GM12878 (cell line): ENCODE results near the gene TCERG1L. TPM values are rescaled to one million over a fixed set of nuclear protein-coding genes. Genes with fewer than 3 reads are reported as not detected.

Source experiments
- ATAC-seq: fragments of 200-7000 bp; cut with Tn5 transposase; 3 replicates; pipeline ENCODE4 v1.9.1; 2020; ENCODE audit warnings: mild to moderate bottlenecking, moderate library complexity
- BruUV-seq: library from RNA; stranded (reverse); fragments of 400-500 nt; replicated peaks from 2 replicates; lab custom pipeline; 2021; lab: Mats Ljungman, UMichigan
- CTCF ChIA-PET: fragments of 300-600 bp; sonication (Branson Sonifier 250); formaldehyde crosslinking; extraction: SDS; loops from one replicate; lab custom pipeline; 2021; ENCODE audit warnings: inconsistent platforms; lab: Yijun Ruan, JAX
- POLR2A ChIA-PET: fragments of 350-600 bp; formaldehyde crosslinking; extraction: SDS; loops from one replicate; lab custom pipeline; 2021; ENCODE audit warnings: inconsistent platforms; lab: Charles Lee
- RAD21 ChIA-PET: fragments of 300-600 bp; sonication (Branson Sonifier 250); formaldehyde crosslinking; loops from one replicate; lab custom pipeline; 2023; ENCODE audit warnings: antibody characterized with exemption; ENCODE audit not compliant: unreplicated experiment; lab: Charles Lee
- SMC1A ChIA-PET: fragments of 300-600 bp; sonication (Branson Sonifier 250); formaldehyde crosslinking; loops from one replicate; lab custom pipeline; 2023; ENCODE audit not compliant: unreplicated experiment, uncharacterized antibody; lab: Charles Lee
- DNase-seq: peaks from one replicate; pipeline ENCODE4 v3.0.0-alpha.2; 2011; ENCODE audit warnings: low read depth, low spot score
- FAIRE-seq: peaks from 3 replicates; lab custom pipeline; 2011; peaks lifted over from hg19 to GRCh38; lab: Jason Lieb, UNC
- H2AFZ ChIP-seq: 2 replicates; pipeline ENCODE4 v1.6.0; 2011; ENCODE audit warnings: low read depth, low read length, control low read depth; ENCODE audit not compliant: control insufficient read depth
- H3K27ac ChIP-seq: 2 replicates; pipeline ENCODE4 v1.5.1; 2011; ENCODE audit warnings: control low read depth; ENCODE audit not compliant: control insufficient read depth, insufficient read depth
- H3K27me3 ChIP-seq, 2 experiments: replicated peaks in 1 of 2; 2 replicates each; pipeline versions ENCODE4 v1.6.0 to v1.6.1; 2011; ENCODE audit warnings: low read length in 1 of 2; ENCODE audit not compliant: control insufficient read depth in 2 of 2, insufficient read depth in 2 of 2
- H3K36me3 ChIP-seq, 2 experiments: 2 replicates each; pipeline ENCODE4 v1.5.1; 2011; ENCODE audit warnings: low read length in 1 of 2; ENCODE audit not compliant: control insufficient read depth in 2 of 2, insufficient read depth in 2 of 2
- H3K4me1 ChIP-seq: 2 replicates; pipeline ENCODE4 v1.6.1; 2011; ENCODE audit warnings: mild to moderate bottlenecking, low read length, moderate library complexity, mixed read lengths; ENCODE audit not compliant: control insufficient read depth, insufficient read depth
- H3K4me2 ChIP-seq: 2 replicates; pipeline ENCODE4 v1.6.0; 2011; ENCODE audit warnings: control low read depth; ENCODE audit not compliant: control insufficient read depth, insufficient read depth
- H3K4me3 ChIP-seq: fragments of 200-600 bp; sonication (generic); 2 replicates; pipeline ENCODE4 v1.5.1; 2016
- H3K79me2 ChIP-seq: 2 replicates; pipeline ENCODE4 v1.6.0; 2011; ENCODE audit warnings: low read length; ENCODE audit not compliant: control insufficient read depth, insufficient read depth
- H3K9ac ChIP-seq: 2 replicates; pipeline ENCODE4 v1.8.0; 2011; ENCODE audit warnings: low read length, control low read depth, mixed read lengths; ENCODE audit not compliant: control insufficient read depth, insufficient read depth
- H3K9me3 ChIP-seq: replicated peaks from 3 replicates; pipeline ENCODE4 v1.5.1; 2011; ENCODE audit warnings: mild to moderate bottlenecking, low read length; ENCODE audit not compliant: control insufficient read depth, insufficient read depth
- H4K20me1 ChIP-seq: 2 replicates; pipeline ENCODE4 v1.6.0; 2011; ENCODE audit not compliant: control insufficient read depth, insufficient read depth
- CEBPB ChIP-seq, 2 experiments: fragments of 150-350 bp in 1 of 2; IDR thresholded peaks; 2 replicates each; pipeline ENCODE4 v1.6.1; 2012 to 2014; ENCODE audit warnings: low read depth in 2 of 2, low read length in 2 of 2, borderline replicate concordance in 1 of 2, inconsistent platforms in 1 of 2
- CEBPZ ChIP-seq: fragments of 150-350 bp; IDR thresholded peaks from 2 replicates; pipeline ENCODE4 v1.6.1; 2016; ENCODE audit warnings: low read depth, low read length
- CTCF ChIP-seq, 3 experiments: IDR thresholded peaks in 2 of 3; conservative IDR thresholded peaks in 1 of 3; 2 replicates each; pipeline ENCODE4 v1.5.1; 2011; ENCODE audit warnings: low read depth in 3 of 3, low read length in 3 of 3, mild to moderate bottlenecking in 3 of 3, control low read depth in 2 of 3, moderate library complexity in 2 of 3, inconsistent platforms in 1 of 3, mixed read lengths in 1 of 3; ENCODE audit not compliant: control insufficient read depth in 2 of 3, insufficient read depth in 1 of 3; ENCODE audit errors: extremely low read depth in 1 of 3
- EED ChIP-seq: sonication (generic); IDR thresholded peaks from 2 replicates; pipeline ENCODE4 v1.6.1; 2016; ENCODE audit warnings: antibody characterized with exemption, low read depth
- EZH2 ChIP-seq: IDR thresholded peaks from 2 replicates; pipeline ENCODE4 v1.6.1; 2012; ENCODE audit warnings: low read depth, mild to moderate bottlenecking, control low read depth, inconsistent platforms, low read length, borderline replicate concordance; ENCODE audit not compliant: control insufficient read depth
- FOXK2 ChIP-seq: fragments of 450-650 bp; IDR thresholded peaks from 2 replicates; pipeline ENCODE4 v1.6.1; 2017; ENCODE audit warnings: mild to moderate bottlenecking, moderate library complexity
- LARP7 ChIP-seq: fragments of 450-650 bp; IDR thresholded peaks from 2 replicates; pipeline ENCODE4 v1.6.1; 2017; ENCODE audit warnings: mild to moderate bottlenecking
- NR2F1 ChIP-seq: fragments of 450-650 bp; conservative IDR thresholded peaks from 2 replicates; pipeline ENCODE4 v1.6.1; 2017; ENCODE audit warnings: mild to moderate bottlenecking
- RFX5 ChIP-seq: IDR thresholded peaks from 2 replicates; pipeline ENCODE4 v1.6.1; 2011; ENCODE audit warnings: low read depth, low read length, improper control_type of control experiment
- STAT1 ChIP-seq: fragments of 450-650 bp; conservative IDR thresholded peaks from 2 replicates; pipeline ENCODE4 v1.6.1; 2014; ENCODE audit warnings: antibody characterized with exemption, mild to moderate bottlenecking
- SUZ12 ChIP-seq: fragments of 200-600 bp; sonication (generic); IDR thresholded peaks from one replicate; pipeline ENCODE4 v1.6.1; 2018; ENCODE audit warnings: antibody characterized with exemption, mild to moderate bottlenecking; ENCODE audit not compliant: unreplicated experiment
- ZNF207 ChIP-seq: fragments of 450-650 bp; IDR thresholded peaks from 2 replicates; pipeline ENCODE4 v1.6.1; 2014; ENCODE audit warnings: antibody characterized with exemption, mild to moderate bottlenecking, borderline replicate concordance
- ZZZ3 ChIP-seq: IDR thresholded peaks from 2 replicates; pipeline ENCODE4 v1.6.1; 2011; ENCODE audit warnings: low read depth; ENCODE audit not compliant: control insufficient read depth, insufficient read length
- WGBS: methylation state at CpG from one replicate; pipeline ENCODE4 v1.1.6; 2016; ENCODE audit warnings: low lambda C conversion rate; ENCODE audit not compliant: insufficient replicate concordance, insufficient coverage; ENCODE audit errors: missing lambda C conversion rate; 5-methylcytosine and 5-hydroxymethylcytosine counted together
- in situ Hi-C: fragments of 300-500 bp; cut with MboI; formaldehyde crosslinking; loops from 9 replicates; pipeline ENCODE4 v1.14.3; 2018; ENCODE audit warnings: mixed read lengths
- intact Hi-C: fragments of 100-400 bp; cut with micrococcal nuclease; formaldehyde crosslinking; loops from one replicate; pipeline ENCODE4 v1.14.2; 2022; ENCODE audit not compliant: unreplicated experiment
- polyA plus RNA-seq, 11 experiments: library from polyadenylated mRNA; depleted of rRNA in 4 of 11; unstranded in 6 of 11; stranded (reverse) in 5 of 11; fragments of >200 nt; fragmentation: Nextera tagmentation in 4 of 11; fragmentation: Illumina TruSeq in 1 of 11; extraction: Ambion mirVana in 4 of 11; extraction: Trizol in 1 of 11; gene quantifications; 1 replicate in 1 of 11; 2 replicates in 10 of 11; pipeline versions ENCODE4 v1.2.1 to v1.2.3, GENCODE V29; 2011 to 2016; ENCODE audit warnings: inconsistent platforms in 2 of 11, missing spikeins in 2 of 11, low read depth in 1 of 11
- total RNA-seq, 4 experiments: library from RNA; depleted of rRNA in 3 of 4; stranded (reverse); fragments of >200 nt in 3 of 4; fragmentation: Illumina TruSeq in 1 of 4; extraction: Trizol in 1 of 4; gene quantifications; 2 replicates each; pipeline versions ENCODE4 v1.2.1 to v1.2.3, GENCODE V29; 2013 to 2021

Gene TCERG1L
- total and polyA plus RNA-seq, 10 of the 15 experiments (the other 5 are each of a cell fraction or from before 2014, with no cell fraction given): not detected

DNA sequence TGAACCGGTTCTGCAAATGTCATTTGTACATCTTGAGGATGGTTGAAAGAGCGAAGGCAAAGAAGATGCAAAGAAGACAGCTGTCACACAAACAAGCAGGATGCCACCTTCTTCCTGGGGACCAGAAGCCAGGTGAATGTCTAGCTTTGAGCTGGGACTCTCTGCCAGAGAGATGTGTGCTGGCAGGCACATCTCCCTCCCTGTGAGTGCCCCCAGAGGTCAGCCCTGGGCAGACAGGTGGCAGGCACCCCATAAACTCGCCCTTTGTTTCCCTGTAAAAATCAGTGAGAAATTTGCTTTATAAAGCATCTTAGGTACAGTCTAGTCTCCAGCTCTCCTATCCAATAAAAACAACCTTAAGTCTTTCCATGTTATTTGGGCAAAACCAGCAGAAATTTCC, 2.6 kb upstream of the TCERG1L start:
- intact Hi-C loops (no loop called here), in situ Hi-C loops (no loop called here)
- POLR2A ChIA-PET: no interaction called here
- no peak overlapping the region for H3K27ac ChIP-seq
- H3K9me3 ChIP-seq: no peaks in the 10 kb centered on the region; the same call in 1 of the 3 replicates
- RAD21 ChIA-PET: no interaction called here
- TF ChIP-seq CTCF (IDR thresholded peaks at IDR 0.05 in 2 of 3, conservative IDR thresholded peaks at IDR 0.05 in 1 of 3; ENCODE audit: control insufficient read depth in 2 of 3, extremely low read depth in 1 of 3, insufficient read depth in 1 of 3, low read depth in 3 of 3, low read length in 3 of 3): no peak
- no peak for TF ChIP-seq NR2F1
- no peak for TF ChIP-seq EZH2
- TF ChIP-seq EED: no peak
- FAIRE-seq: no peak
- no peak overlapping the region for H3K9ac ChIP-seq
- no peak overlapping the region for H3K4me3 ChIP-seq
- H2AFZ ChIP-seq: no peak overlapping the region
- no TSS peak for BruUV-seq
- SMC1A ChIA-PET: no interaction called here
- WGBS: 21% methylated on average over 3 of the region's 3 CpGs
- H4K20me1 ChIP-seq: no peaks in the 10 kb centered on the region
- H3K36me3 ChIP-seq: no peaks in the 10 kb centered on the region
- H3K4me2 ChIP-seq: no peak overlapping the region
- DNase-seq: no peak
- CTCF ChIA-PET: no interaction called here
- no peaks in the 10 kb centered on the region for H3K79me2 ChIP-seq
- H3K27me3 ChIP-seq: peaks cover 0 to 5% of the 10 kb centered on the region in 2 experiments; a peak in 1 of 4 replicates
- ATAC-seq: no peak
- no peaks in the 10 kb centered on the region for H3K4me1 ChIP-seq

DNA sequence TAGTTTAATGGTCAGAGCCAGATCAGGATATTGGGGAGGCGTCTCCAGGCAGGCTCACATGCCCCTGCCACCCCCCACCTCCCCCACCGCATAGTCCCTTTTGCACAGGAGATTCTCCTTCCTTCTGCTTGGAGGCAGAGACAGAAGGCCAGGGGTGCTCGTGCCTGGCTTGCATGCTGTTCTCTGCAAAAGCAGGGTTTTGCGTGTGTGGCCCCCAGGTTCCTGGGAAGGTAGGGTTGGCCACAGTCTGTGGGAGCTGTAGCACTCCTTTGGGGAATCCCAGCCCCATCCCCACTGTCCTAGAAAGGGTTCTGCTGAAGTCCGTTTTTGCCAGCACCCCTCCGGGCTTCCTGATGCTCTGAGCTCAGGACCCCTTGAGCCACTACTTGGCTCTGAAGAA, 1.9 kb upstream of the TCERG1L start:
- ATAC-seq (no peak), FAIRE-seq (no peak), DNase-seq (no peak)
- Histone ChIP-seq H3K4me2 (no peak overlapping the region), H3K9me3 (no peaks in the 10 kb centered on the region; the same call in 1 of the 3 replicates), H3K4me3 (no peak overlapping the region), H3K36me3 (no peaks in the 10 kb centered on the region), H3K79me2 (no peaks in the 10 kb centered on the region), H3K9ac (no peak overlapping the region), H3K27ac (no peak overlapping the region), H4K20me1 (no peaks in the 10 kb centered on the region), H3K27me3 (peaks cover 0 to 5% of the 10 kb centered on the region in 2 experiments; a peak in 1 of 4 replicates), H3K4me1 (no peaks in the 10 kb centered on the region), H2AFZ (no peak overlapping the region)
- ChIA-PET RAD21 (no interaction called here), CTCF (no interaction called here), SMC1A (no interaction called here), POLR2A (no interaction called here)
- no TSS peak for BruUV-seq
- intact Hi-C loops: no loop called here
- in situ Hi-C loops: no loop called here
- 49% methylated on average over 6 of the region's 6 CpGs for WGBS
- TF ChIP-seq SUZ12 (no peak), LARP7 (no peak), CEBPB (IDR thresholded peaks at IDR 0.05; ENCODE audit: borderline replicate concordance in 1 of 2, low read depth in 2 of 2, low read length in 2 of 2) (no peak), FOXK2 (no peak), STAT1 (no peak), ZNF207 (no peak), RFX5 (no peak), ZZZ3 (no peak), CEBPZ (no peak)
